NCI-H187 treated with DMSO at 0.1 percent for 48 hours (cell line): ENCODE results near the gene RGS3.

ENCODE experiments used
- DNase-seq: peaks from one replicate; lab custom pipeline; 2025; lab: John Stamatoyannopoulos, UW

The RGS3 gene

DNA sequence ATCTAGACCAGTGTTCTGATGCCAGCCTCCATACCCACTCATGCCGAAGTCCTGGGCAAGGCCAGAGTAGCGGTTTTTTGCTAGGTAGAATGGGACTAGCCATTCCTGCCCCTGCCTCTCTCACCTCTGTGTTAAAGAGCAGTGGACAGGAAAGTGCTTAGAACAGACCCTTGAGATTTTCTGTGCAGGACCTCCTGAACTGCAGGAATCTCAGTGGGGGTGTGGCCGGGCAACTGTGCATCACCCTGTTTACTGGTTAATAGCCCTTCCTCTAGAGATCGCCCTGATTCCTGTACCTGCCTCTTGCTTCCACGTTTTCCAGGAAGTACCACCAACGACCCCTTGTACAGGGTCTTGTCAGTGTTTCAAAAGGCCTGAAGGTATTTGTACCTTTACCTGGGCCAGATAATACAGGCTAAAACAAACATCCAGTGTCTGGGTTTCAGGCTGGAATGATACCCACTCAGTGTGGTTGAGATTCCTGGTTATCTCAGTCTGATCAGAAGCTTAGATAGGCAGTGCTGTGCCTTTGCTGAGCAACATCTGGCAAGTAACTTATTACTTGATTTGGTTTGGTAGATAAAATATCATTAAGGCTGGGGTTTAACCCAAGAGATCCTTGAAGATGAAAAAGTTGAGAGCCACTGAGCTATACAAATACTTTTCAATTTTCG is 65.9 kb downstream of the RGS3 start:
- DNase-seq, result no peak

DNA sequence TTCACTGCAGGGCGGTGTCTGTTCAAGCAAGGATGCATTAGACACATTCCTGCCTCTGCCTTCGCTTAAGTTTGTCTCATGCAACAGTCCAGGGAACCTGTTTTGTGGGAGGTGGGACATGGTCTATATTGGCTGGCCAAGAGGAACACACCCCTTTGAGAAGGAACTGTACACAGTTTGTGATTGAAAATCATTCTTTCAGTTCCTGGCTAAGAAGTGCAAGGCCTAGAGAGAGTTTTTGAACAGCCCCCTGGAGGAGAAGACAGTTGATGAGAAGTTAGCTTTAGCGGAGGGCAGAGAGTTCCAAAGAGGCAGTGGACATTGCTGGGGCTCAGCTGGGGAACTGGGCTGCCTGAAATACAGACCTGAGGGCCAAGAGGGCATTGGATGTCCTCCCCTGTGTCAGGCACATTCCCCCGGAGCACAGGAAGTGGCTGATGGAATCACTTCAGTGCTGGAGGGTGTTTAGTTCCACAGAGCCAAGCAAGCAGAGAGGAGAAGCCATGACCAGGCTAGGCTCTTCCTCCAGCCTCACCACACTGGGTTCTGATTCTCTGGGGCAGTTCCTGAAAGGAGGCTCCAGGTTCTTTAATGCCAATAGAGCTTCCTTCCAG is 66.6 kb downstream of the RGS3 start:
- no peak for DNase-seq

DNA sequence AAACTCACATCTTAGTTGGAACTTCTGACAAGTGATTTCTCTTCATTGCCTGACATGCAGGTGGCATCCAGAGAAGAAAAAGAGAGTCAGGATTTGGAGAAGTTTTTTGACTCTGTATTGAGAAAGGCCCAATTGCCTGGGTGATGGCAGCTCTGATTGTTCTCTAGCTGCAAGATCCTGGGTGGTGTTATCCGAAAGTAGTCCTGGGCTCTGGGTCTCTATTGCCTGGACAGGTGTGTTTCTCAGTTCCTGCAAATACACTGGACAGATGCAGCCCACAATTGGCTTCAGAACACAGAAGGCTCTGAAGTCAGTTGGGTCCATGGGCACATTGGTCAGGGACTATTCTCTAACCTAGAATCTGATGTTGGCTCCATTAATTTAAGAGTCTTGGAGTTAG is 67.4 kb downstream of the RGS3 start:
- no peak for DNase-seq

DNA sequence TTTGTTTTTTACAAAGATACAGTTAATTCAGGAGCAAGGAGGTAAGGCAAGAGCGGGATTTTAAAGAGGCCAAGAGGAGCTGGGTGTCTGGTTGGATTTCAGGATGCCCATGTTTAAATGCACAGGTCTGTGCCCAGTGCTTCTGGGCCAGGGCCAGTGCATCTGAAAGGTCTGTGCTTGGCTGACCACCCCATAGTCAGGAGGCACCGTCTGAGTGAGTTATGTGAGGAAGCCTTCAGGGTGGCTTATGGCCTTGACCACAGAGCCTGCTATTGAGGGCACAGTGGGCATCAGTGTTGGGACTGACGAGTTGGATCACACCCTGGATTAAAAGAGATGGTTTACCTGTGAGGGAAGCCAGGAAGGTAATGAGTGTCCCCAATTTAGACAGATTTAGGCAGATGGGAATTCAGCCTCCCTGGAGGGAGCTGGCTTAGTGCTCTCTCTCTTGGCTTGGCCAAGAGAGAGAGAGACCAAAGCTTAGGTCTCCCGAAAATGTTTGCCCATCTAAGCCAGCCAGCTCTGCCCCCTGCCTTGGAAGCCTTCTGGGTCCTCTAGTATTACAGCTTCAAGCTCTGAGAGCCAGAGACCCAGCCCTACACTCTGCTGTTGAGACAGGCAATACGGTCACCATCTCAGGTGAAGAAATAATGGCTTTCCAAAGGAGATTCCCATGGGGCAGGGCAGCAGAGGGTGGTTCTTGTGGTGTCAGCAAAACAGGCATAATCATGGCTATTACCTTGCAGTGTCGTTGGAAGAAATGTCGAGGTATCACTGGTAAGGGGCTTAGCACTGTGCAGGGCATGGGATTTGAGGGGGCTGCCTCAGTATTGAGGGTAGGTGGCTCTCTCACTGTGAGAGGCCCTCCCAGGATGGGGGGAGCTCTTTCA is 68.6 kb downstream of the RGS3 start:
- DNase-seq, result no peak

DNA sequence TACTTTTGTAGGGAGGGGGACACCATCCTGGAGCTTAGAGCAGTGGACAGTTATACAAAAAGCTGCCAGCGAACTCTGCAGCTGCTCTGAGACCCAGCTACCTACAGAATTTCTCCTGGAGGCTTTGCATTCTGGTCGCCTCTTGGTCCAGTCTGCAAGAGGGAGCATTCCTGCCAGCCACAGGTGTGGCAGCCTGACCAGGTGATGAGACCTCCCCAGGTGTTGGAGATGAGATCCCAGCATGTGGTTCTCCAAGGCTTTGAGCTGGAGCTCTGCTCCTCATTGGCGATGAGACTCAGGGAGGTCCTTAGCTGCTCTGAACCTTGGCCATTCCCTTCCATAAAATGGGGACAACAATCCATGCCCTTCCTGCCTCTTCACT is 69.3 kb downstream of the RGS3 start:
- no peak for DNase-seq

DNA sequence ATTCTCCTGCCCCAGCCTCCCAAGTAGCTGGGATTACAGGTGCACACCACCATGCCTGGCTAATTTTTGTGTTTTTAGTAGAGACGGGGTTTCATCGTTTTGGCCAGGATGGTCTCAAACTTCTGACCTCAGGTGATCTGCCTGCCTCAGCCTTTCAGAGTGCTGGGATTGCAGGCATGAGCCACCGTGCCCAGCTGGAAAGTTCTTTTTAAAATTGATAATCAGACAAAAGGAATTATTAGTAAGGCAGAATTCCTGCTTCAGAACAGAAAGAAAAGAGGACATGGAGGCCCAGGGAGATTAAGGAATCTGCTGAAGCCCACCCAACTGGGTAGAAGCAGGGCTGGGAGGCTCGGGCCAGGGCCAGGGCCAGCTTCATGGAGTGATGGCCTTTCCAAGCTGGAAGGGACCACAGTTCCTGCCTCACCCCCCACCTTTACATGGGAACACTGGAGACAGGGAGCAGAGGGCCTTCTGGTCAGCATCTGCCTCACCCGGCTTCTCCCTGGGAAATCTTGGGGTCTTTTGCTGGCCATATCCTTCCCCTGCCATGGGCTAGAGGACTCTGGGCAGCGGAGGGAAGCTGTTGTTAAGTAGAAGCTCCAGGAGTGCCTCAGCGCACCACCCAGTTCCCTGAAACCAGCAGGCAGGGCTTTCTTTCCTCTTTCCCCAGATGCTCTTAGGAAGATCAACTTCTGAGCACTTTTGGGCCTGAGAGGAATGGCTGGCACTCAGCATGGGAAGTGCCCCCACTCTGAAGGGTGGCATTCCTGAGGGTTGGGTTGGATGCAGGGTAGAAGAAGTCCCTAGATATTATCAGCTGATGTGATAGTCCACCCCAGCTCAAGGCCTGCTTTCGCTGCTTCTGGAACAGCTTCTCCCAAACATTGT is 70.1 kb downstream of the RGS3 start:
- DNase-seq, result no peak

DNA sequence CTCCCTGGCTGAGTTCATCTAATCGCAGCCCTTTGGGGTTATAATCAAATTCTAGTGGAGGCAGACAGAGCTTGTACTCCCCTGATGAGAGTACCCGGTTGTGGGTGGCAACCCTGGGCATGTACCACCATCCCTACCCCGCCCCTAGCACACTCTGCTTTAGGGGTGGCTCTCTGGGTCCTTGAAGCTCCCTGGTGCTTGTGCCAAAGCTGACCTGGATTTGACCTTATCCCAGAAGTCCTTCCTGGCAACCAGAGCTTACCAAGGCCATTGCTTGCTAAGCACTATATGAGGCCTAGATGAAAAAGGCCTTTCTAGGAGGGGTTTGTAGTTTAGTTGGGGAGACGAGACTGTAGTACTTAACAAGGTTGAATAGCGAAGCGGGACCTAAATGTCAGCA is 72.2 kb downstream of the RGS3 start:
- no peak for DNase-seq

DNA sequence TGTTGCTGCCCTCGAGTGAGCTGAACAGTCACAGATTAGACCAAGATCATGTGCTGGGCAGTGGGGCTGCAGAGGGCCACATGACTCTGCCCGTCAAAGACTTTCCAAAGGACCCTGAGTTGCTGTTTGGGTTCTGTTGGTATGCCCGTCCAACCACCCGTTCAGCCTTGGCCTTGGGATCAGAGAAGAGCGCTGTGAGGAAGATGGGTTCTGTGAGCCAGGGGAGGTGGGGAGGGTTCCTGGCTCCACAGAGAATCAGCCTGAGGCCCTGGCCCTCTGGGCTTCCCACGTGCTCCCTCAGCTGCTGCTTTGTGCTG is 72.6 kb downstream of the RGS3 start:
- DNase-seq, result no peak

DNA sequence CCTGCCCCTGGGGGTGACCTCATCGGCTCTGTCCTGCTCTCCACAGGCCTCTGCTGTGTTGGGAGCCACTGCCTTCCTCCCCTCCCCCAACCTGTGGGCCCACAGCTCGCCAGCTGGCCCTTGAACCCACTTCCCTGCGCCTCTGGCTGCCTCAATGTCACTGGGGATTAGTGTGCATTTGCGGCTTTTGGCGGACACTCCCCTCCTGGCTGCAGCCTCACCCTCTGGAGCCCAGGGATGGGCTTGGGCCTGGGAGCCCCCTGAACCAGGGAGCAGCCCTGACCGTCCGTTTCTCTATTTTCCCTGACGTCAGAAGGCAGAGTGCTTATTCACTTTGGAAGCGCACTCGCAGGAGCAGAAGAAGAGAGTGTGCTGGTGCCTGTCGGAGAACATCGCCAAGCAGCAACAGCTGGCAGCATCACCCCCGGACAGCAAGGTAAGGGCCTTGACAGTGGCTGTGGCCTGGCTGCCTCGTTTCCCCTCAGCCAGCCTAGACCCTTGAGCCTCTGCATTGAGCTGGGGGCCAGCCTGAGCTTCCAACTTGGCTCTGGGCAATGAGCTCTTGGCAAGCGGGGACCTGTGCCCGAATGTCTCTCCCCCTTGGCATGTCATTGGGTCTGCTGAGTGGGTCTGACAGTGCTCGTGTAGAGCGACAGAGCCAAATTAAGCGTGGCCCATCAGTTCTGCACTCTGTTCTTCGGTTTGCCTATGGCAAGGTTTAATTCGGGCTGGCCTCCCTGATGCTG is 73.1 kb downstream of the RGS3 start:
- DNase-seq, result no peak

DNA sequence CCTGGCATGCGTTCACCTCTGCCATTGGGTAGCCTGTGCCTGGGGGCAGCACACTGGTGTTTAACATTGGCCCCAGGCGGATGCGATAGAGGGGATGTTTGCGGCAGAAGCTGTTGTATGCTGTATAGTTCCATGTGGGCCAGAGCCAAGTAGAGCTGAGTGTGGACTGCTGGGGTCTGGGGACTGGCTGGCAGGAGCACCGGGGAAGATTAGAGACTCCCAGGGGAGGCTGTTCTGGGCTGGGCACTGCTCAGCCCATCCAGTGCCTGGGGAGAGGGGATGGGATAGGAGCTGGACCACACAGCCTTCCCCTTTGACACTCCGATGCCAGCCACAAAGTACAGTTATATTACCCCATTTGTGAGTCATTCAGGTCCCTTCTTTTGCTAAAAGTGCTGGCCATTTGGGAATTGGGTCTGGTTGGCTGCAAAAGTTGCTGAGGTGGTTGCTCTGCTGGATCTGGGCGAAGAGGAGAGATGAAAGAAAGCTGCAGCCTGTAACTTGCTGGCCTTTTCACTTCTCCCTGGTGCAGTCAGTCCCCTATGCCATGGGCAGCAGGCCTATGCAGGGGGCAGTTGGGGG is 73.8 kb downstream of the RGS3 start:
- no peak for DNase-seq

DNA sequence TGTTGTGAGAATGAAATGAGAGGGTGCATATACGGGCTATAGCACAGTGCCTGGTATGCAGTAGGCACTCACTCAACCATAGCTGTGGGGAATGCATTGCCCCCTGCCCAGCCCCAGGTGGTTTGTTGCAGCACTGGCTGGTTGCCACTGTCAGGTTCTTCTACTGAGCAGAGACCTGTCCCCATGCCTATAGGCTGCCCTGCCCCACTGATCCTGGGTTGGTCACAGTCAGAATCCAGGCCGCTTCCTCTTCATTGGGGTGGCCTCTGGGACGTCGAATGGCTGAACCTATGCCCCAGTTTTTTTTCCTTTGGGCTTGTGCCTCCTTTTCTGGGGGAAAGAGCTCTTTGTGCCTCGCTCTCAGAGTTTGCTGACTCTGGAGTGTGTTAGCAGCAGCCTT is 74.6 kb downstream of the RGS3 start:
- no peak for DNase-seq

DNA sequence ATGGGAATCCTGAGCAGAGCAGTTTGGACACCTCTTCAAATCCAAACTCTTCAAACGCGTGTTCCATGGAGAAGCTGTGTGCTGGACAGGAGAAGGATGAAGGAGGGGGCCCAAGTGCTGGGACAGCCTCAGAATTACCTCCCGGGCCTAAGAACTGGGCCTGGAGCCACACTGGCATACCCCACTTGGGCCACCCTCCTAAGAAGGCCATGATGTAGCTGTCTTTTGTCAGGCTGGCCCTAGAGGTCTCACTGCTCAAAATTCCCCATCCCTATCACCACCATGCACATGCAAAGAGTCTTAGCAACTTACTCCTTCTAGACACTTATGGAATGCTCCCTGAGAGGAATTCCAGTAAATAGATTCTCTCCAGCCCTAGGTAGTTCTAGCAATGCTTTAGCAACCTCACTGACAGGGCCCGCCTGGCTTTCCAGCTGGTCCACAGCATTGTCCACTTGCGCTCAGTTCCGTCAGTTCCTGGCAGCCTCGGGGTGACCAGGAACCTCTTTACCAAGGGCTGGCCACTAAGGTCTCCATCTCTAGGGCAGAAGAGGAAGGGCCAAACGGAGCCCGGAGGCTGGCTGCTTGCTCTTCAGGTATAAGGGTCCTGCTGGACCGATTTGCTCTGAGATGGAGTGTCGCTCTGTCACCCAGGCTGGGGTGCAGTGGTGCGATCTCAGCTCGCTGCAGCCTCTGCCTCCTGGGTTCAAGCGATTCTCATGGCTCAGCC is 75.3 kb downstream of the RGS3 start:
- DNase-seq, result no peak

DNA sequence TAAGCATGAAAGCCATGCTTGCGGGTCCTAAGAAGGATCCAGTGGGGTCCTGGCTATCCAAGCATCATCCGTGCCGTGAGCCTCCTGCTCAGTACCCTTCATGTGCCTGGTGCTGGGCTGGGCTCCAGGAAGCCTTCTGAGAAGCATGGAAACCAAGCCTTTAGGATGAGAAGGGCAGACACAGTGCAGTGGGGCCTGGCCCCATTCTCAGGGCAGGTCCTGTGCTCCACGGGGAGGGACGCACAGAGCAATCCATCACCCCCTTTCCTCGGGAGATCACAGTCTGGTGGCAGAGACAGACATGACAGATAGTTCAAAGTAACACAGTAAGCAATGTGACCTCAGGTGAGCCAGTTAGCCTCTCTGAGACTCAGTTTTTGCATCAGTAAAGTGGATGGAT is 76.9 kb downstream of the RGS3 start:
- no peak for DNase-seq

DNA sequence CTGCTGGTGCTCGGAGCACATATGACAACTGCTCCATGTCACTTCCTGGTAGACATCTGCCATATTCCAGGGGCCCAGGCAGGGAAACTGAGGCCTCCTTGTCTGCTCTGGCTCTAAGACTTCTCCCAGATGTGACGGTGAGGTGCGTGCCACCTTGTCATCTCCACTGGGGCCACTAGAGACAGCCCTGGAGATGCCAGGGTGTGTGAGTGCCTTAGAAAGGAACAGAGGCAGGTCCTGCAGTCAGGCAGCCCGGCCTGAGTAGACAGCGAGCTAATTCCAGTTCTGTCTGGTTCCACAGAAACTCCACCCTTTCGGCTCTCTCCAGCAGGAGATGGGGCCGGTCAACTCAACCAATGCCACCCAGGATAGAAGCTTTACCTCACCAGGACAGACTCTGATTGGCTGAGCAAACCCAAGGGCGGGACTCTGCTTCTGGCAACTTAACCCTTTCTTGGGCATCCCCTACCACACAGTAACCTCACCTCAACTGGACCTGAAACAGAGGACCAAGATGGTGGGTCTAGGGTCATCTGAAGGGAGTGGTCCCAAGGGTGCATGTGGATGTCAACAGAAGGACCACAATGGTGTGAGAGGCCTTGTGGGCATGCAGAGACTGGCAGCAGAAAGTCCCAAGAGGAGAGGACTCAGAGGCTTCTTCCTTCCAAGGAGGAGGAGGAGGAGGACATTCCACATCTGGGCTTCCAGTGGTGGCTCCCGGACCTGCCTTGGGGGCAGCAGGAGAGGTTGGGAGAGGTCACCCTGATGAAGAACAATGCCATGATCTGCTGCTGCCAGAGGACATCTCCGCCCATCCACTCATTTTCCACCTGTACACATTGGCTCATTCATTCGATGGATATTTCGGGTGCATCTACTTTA is 77.7 kb downstream of the RGS3 start:
- DNase-seq, result no peak

DNA sequence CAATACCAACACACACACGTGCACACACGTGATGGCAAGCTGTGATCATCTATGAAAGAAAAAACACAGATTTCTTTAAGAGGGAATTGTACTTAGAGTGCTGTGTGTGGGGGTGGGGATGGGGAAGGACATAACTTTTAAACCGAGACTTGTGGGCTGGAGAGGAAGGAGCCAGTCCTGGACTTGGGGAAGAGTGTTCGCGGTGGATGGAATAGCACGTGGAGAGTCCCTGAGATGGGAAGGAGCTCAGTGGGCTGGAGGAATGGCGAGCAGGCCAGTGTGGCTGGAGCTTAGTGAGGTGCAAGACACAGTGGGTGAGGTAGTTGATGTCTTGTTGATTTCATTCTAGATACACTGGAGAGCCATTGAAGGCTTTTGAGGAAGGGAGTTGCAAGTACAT is 78.5 kb downstream of the RGS3 start:
- DNase-seq, result no peak

DNA sequence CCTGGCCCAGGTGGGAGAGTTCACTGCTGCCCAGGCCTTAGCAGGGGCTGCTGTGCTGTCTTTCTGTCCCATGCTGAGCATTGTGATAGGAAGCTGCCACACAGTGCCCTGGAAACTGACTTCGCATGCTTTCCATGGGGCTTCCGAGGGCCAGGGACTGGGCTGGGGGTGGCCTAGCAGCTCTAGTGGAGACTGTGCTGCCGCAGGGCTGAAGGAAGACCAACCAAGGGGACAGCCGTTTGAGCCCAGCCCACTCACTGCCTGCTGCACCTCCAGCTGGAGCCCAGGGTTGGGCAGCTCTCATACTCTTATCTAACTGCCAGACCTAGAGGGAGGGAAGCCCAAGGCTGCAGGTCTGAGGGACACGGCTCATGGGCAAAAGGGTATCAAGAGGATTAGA is 79.2 kb downstream of the RGS3 start:
- no peak for DNase-seq

DNA sequence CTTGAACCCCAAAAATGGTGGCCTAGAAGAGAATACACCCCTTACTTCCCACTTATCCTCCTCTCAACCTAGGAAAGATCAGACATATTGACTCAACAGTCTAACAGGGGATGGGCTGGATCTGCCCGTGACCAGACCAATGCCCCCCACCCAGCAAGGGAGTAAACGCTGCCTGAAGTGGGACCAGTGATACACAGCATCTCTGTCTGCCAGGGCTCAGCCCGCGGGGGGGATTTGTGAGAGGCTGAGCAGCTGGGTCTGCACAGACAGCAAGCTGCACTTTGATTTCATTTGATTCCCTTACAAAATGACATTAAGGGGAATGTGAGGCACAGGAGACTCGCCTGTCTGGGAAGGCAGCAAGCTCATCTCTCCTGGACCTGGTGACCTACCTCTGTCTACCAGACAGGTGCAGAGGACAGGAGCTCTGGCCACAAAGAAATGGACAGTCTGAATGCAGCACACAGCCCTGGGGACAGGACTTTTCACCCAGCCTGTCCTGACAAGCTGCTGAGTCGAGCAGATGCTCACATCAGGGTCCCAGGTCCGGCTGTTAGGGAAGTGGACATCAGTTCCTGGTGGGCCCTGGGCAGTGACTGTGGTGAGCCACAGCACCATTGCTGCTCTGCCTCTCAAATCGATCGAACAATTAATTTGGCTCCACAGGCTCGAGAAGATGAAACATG is 79.9 kb downstream of the RGS3 start:
- DNase-seq, result no peak

DNA sequence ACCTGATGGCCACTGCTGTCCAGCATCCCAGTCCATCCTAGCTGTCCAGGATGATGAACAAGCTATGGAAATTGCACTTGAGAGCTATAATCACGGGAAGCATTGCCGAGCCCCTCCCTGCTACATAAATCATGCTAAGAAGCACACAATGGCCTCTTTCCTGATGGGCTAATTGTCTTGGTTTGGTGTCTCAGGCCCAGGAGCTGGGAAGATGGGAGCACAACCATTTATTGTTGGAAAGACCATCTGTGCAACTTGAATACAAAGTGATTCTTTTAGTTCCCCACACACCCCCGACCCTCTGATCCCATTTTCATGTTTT is 80.4 kb downstream of the RGS3 start:
- no peak for DNase-seq

DNA sequence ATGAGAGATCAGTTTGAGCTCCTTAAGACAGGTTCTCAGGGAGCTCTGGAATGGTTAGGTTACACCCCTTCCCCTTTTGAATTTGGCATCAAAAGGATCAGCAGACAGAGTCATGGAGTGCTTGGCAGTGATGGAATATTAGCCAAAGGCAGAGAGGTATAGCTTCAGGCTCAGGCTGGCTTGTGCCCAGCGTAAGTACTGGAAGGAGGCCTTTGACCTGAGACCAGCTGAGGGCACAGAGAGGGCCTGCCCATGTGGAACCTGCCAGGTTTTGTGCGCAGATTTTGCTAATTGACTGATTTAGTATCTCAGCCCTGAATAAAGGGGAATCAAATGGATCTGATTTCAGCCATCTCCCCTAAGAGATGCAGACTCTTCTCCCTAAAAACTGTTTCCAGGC is 81.5 kb downstream of the RGS3 start:
- no peak for DNase-seq
